Transverse colon (tissue), 4 donors: Measurements from ENCODE around the gene PLEKHA6.

ENCODE experiments used
- CTCF ChIP-seq, 5 experiments: fragments of 200-600 bp in 3 of 5; fragments of 450-650 bp in 2 of 5; sonication (generic) in 3 of 5; IDR thresholded peaks; 1 replicate in 2 of 5; 2 replicates in 3 of 5; pipeline ENCODE4 v1.5.1; 2016 to 2017; ENCODE audit warnings: antibody characterized with exemption in 5 of 5, inconsistent platforms in 3 of 5, mild to moderate bottlenecking in 2 of 5, moderate library complexity in 1 of 5
- EP300 ChIP-seq: sonication (generic); formaldehyde crosslinking; IDR thresholded peaks from one replicate; pipeline ENCODE4 v1.6.1; 2017; ENCODE audit warnings: antibody characterized with exemption, low read depth
- POLR2AphosphoS5 ChIP-seq, 3 donors: sonication (generic); formaldehyde crosslinking; IDR thresholded peaks; one replicate each; pipeline ENCODE4 v1.6.1; 2016; ENCODE audit warnings: antibody characterized with exemption in 3 of 3

GRCh38 chr1:204267191-204267601 lies 92.5 kb downstream of the PLEKHA6 start:
- no peak for TF ChIP-seq POLR2AphosphoS5 (IDR thresholded peaks at IDR 0.05)
- TF ChIP-seq CTCF (IDR thresholded peaks at IDR 0.05): no peak
- TF ChIP-seq EP300: no peak
